Limb (tissue), 2 donors: ENCODE results near the gene SKI.
"Not testable (repeated sequence)": the region's sequence is repeated elsewhere in the genome, so short reads cannot be mapped to it uniquely, and the experiment has no call there.

Source experiments
- DNase-seq, 2 donors: peaks; one replicate each; pipeline ENCODE4 v3.0.0-alpha.2; 2016; ENCODE audit errors: extremely low spot score in 2 of 2

The SKI gene

DNA sequence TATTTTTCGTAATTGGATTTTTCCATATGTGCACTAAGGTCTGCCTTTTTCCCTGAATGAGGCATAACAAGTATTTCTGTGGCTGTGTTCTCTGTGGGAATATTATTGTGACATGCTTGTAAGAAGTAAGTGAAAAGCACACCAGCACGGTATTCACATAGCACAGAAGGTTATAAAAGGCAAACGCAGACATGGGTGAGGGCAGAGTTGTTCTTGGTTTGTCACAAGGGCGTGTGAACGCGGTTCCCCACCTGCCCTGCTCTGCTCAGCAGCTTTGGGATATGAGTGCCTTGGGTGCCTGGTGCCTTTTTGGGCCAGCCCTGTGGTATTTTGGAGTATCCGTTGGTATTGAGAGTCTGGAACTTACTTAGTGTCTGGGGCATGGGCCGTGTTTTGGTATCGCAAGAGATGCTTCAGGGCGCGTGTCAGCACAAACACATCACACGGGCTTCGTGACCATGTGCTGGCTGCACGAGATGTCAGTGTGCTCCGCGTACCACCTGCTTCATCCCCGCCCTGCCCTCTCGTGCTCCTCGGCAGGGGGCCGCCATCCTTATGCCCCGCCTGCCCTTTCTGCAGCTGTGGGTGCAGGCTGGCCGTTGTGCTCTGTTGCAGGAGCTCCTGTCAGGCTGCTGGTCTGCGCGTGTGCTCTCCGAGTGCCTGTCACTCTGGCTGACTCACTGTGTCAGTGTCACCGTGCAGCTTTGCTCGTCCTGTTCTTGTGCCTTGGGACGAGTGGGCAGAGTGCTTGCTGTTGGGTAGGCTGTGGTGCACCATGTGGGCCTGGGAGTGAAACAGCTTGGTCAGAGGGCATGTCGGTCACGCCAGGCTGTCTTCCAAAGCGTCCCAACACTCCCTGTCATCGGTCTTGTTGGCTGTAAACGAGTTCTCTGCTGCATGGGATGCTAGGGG, 15.0 kb downstream of the SKI start:
- DNase-seq: no peak

- not testable (repeated sequence) for DNase-seq
These were observed 18.9 kb downstream of the SKI start for GRCh38 chr1:2247045-2247394.

- no peak for DNase-seq
These were observed 19.6 kb downstream of the SKI start for GRCh38 chr1:2247760-2248126.

DNA sequence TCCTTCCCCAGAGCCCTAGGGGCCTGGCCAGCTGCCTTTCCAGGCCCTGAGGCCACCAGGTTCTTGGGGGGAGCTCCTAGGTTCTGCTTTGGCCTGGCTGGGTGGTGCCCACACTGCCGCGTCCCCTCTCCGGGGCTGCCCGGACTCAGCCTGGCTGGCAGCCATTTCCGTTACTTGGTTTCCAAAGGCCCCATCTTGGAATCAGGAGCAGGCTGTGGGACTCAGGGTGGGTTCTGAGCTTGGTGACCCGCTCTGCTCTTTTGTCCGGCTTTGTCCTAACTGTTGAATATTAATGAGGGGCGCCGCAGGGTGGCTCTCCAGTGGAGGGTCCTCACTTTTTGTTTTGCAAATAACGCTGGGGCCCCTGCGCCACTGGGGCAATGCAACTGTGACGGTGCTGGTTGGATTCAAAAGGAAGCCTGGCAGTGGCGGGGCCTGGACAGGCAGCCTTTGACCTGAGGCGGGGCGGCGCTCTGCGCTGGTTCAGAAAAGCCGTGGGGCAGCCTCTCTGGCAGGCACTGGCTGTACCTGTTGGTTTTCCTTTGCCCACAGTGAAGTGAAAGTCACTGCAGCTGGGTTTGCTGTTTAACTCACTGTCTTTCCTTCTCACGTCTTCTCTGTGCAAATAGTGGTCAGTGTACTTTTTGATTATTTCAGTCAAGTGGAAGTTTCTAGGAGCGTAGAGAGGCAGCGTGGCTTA, 20.2 kb downstream of the SKI start:
- DNase-seq: no peak

GRCh38 chr1:2248854-2249558, 20.9 kb downstream of the SKI start:
- no peak for DNase-seq

GRCh38 chr1:2249559-2249906, 21.4 kb downstream of the SKI start:
- no peak for DNase-seq

DNA sequence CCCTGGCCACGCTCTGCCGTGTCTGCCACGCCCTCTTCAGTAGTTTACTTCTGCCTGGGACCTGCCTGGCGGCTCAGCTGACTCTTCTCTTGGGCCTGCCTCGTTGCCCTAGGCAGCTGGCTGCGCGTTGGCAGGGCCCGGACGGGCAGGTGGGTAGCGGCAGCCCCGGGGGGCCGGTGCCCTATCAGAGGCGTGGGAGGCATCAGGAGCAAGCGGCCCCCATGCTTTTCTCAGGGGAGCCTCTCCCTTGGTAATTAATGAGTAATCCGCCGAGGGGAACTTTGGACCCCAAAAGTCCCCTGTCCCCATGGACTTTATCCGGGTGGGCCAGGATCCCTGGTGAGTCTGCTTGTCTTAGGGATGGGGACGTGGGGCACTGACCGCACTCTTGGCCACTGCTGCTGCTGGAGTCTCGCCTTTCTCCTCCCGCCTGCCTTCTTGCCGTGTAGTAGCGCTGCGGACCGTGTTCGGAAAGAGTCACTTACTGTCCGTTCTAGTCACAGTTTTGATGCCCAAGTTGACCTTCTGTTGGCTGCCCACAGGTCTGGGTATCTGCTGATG, 22.7 kb downstream of the SKI start:
- DNase-seq: no peak

- no peak for DNase-seq
These were observed 23.2 kb downstream of the SKI start for GRCh38 chr1:2251363-2251762.

- no peak for DNase-seq
These were observed 23.7 kb downstream of the SKI start for GRCh38 chr1:2251786-2252185.

DNA sequence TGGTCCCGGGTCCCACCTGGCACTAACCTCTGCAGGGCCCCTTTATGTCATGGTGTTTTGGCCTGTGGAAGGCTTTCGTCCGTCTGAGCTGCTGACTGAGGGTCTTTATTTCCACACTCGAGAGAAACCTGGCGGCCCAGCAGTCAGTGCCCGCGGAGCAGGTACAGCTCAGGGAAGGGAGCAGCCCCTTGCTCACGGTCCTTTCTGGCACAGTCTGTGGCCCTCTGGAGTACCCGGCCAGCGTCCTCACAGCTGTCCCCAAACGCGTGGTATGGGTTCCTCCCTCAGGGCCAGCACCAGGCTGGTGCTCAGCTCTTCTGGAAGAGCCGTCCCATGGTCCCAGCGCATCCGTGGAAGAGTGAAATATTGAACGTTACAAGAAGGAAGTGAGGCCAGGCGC, 24.3 kb downstream of the SKI start:
- no peak for DNase-seq

DNA sequence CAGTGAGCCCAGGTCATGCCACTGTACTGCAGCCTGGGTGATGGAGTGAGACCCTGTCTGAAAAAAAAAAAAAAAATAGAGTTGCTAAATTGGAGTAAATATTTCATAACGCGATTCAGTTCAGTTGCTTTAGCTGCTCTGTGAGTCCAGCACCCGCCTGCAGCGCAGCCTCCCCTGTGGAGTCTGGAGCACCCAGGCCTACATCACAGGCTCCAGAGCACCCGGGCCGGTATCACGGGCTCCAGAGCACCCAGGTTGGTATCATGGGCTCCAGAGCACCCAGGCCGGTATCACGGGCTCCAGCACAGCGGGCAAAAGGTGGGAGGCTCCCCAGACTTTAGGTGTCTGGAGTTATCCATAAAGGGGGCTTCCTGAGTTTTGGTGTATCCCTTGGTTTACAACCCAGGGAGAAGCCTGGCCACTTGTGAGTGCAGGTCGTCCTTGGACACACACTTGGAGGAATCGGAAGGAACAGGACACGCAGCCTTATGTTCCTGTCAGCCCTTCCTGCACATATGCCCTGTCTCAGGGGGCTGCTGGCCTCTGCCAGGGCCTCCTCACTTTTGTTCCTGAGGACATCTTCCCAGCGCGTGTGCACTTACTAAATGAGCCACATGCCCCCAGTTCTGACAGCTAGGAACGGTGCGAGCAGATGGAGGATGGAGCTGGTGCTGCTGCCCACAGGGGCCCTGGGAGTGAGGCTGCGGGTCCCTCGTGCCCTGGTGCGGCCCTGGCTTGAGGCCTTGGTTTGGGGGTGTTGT, 25.1 kb downstream of the SKI start:
- DNase-seq: no peak

DNA sequence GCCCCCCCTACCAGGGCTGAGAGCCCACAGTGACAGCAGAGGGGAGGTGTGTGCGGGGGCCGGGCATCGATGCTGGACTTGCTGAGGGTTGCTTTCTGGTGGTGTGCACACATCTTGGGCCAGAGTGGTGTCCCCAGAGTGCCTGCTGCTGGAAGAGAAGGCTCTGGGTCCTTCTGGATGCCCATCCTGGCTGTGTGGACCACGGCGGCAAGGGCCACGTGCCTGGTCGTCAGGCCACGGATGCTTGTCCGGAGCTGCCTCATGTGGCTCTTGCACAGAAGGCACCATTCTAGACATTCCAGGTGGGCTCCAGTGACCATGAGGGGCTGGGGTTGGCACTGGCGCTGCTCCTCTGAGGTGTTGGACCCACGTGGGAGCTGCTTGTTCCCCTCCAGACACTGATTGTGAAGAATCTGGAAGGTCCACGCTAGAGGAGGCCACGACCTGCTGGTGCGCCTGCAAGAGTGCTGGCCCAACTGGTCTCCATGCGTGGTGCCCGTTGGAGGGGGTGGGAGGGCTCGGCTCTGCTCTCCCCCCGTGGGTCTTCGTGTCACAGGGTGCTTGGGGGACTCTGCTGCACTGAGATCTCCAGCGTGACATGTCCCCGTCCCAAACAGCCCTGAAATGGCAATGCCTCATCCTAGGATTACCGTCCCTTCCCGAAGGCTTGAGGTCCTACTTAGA, 25.8 kb downstream of the SKI start:
- no peak for DNase-seq

DNA sequence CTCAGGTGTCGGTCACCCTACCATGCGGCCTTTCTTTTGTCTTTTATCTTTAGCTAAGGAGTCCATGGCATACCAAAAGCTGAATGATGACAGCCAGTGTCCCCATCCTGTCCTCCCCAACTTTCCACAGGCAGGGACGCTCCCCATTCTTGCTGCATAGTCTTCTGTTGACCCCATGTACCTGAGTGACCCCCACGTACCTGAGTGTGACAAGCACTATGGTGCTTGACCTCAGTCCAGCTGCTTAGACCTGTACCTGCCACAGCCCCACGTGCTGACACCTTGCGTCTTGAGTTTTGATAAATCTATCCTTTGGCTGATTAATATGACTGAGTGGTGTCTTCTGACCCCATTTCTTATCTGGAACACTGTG, 26.9 kb downstream of the SKI start:
- no peak for DNase-seq

GRCh38 chr1:2255420-2256369, 27.6 kb downstream of the SKI start:
- DNase-seq: no peak

DNA sequence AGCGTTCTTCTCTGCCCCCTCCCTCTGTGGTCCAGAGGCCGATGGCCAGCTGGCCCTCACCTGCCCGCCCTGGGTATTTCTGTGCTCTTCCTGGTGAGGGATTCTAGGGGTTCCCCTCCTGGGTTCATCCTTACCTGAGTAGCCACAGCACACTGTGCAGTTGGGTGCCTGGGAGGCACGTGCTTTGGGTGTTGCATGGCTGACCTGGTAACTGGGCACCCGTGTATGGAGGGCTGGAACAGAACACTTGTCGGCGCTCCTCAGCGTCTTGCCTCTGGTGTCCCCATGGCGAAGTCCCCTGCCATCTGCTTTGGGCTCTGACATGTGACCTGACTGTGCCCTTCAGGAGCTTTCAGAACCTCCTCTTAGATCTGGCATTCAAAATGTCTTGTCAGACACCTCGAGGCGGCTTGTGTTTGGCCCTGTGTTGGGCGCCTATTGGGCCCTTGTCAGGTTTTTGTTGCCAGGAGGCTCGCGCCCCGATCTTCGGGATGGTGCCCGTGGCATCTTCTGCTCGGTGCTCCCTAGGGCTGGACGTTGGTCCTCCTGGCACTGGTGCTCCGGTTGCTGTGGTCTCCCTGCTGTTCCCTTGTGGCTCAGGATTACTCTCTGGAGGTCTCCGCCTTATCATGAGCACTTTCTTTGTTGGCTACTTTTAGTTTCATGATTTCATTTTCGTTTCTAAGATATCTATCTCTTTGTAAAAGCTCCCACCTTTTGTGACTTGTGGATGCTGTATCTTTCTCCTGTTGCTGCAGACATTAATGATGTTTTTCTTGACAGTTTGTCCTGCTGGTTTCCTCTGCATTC, 28.5 kb downstream of the SKI start:
- no peak for DNase-seq

DNA sequence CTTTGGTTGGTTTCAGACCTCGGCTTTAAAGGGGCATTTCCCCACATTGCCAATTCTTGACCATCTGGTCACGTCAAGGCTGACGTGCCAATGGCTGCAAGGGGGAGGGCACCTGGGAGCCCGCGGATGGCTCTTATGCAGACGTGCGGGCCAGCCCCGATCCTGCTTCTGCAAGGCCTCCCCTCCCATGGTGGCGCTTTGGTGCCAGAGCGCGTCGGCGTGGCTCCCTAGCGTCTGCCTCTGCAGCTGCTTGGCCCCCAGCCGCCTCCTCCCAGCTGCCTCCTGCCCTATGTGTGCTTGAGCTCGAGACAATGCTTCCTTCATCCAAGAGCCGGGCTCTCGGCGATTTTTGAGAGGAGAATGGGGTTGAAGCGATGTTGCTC, 29.1 kb downstream of the SKI start:
- peak in 1 of 2 donors; percentile 34 for DNase-seq

GRCh38 chr1:2258122-2258681, 30.1 kb downstream of the SKI start:
- no peak for DNase-seq

DNA sequence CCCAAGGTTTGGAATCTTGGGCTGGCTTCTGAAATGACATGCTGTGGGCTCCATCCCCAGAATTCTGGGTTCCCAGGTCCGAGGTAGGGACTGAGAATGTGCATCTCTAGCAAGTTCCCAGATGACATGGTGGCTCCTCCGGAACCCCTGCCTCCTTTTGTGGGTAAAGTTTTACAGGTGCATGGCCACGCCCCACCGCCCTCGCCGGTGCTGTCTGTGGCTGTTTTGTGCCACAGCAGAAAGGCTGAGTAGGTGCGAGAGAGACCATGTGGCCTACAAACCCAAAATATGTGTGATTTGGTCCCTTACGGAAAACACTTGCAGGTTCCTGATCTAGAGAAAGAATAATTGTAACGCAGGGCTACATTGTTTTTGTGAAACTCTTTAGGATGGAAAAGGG, 30.9 kb downstream of the SKI start:
- DNase-seq: no peak
